ENCODE measurements around the gene TRABD2B. TPM values are rescaled to one million over a fixed set of nuclear protein-coding genes. Genes with fewer than 3 reads are reported as not detected.

TRABD2B gene
- total RNA-seq, 3 donors from 2014 or later (not counting 1 experiment from before 2014, with no cell fraction given) = not detected

DNA sequence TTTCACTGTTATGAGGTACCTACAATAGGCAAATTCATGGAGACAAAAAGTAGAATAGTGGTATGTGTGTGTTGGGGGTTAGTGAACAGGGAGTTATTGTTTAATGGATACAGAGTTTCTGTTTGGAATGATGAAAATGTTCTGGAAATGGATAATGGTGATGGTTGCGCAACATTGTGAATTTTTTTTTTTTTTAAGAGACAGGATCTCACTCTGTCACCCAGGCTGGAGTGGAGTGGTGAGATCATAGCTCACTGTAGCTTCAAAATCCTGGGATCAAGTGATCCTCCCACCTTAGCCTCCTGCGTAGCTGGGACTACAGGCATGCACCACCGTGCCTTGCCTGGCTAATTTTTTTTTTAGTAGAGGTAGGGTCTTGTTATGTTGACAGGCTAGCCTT is 34.5 kb upstream of the TRABD2B start:
- H3K4me1 Mint-ChIP-seq = no peaks in the 10 kb centered on the region
- H3K36me3 Mint-ChIP-seq = no peaks in the 10 kb centered on the region
- no peaks in the 10 kb centered on the region for H3K9me3 Mint-ChIP-seq
- H3K4me3 Mint-ChIP-seq = no peak overlapping the region
- TF ChIP-seq, protein P1, sequence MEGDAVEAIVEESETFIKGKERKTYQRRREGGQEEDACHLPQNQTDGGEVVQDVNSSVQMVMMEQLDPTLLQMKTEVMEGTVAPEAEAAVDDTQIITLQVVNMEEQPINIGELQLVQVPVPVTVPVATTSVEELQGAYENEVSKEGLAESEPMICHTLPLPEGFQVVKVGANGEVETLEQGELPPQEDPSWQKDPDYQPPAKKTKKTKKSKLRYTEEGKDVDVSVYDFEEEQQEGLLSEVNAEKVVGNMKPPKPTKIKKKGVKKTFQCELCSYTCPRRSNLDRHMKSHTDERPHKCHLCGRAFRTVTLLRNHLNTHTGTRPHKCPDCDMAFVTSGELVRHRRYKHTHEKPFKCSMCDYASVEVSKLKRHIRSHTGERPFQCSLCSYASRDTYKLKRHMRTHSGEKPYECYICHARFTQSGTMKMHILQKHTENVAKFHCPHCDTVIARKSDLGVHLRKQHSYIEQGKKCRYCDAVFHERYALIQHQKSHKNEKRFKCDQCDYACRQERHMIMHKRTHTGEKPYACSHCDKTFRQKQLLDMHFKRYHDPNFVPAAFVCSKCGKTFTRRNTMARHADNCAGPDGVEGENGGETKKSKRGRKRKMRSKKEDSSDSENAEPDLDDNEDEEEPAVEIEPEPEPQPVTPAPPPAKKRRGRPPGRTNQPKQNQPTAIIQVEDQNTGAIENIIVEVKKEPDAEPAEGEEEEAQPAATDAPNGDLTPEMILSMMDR (IDR thresholded peaks at IDR 0.05) = no peak
- peaks cover 12 to 16% of the 10 kb centered on the region in 2 donors for H3K27me3 Mint-ChIP-seq (ENCODE audit: low read depth in 2 of 2)
- Histone ChIP-seq H3K27me3 (ENCODE audit: control insufficient read depth, insufficient read depth, low read length) (no peaks in the 10 kb centered on the region), H3K4me3 (ENCODE audit: low read length) (no peak overlapping the region), H3K36me3 (ENCODE audit: control insufficient read depth, insufficient read depth, low read length) (no peaks in the 10 kb centered on the region), H3K27ac (ENCODE audit: low read length) (no peak overlapping the region), H3K9me3 (ENCODE audit: control insufficient read depth, insufficient read depth, low read length) (no peaks in the 10 kb centered on the region), H3K4me1 (ENCODE audit: control insufficient read depth, insufficient read depth, low read length) (no peaks in the 10 kb centered on the region)
- intact Hi-C loops (cut with micrococcal nuclease) = no loop called here
- 77% methylated on average over 3 of the region's 3 CpGs for WGBS (ENCODE audit: insufficient coverage)
- H3K27ac Mint-ChIP-seq = no peak overlapping the region
- ATAC-seq (no peak), DNase-seq (no peak)

DNA sequence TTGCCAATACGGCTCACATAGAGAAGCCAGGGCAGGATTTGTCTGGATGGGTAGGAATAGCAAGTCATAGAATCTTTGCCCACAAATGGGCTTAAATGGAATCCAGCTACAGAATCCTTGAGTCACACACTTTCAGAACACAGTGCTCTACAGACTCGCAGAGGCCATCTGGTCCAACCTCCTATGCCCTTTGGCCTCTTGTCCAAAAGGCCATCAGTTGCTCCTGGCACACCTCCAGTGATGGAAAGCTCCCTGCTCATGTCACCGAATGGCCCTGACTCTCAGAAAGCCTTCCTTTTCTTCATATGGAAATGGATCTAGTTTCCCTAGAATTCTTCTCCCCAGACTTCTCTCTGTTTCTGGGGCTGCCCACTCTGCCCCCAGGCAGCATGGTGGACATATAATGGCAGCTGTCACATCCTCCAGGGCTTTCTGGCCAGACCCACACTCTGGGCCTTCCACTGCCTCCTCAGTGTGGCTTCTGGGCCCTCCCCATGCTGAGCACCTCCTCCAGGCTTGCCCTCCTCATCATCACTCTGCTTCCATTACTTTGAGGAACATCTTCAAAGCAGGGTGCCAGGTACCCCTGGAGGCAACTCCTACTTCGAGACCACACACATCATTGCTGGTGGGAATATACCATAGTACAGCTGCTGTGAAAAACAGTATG is 33.6 kb upstream of the TRABD2B start:
- H3K4me3 Mint-ChIP-seq = no peak overlapping the region
- TF ChIP-seq, protein P1 (IDR thresholded peaks at IDR 0.05) = no peak
- H3K36me3 ChIP-seq (ENCODE audit: control insufficient read depth, insufficient read depth, low read length) = no peaks in the 10 kb centered on the region
- intact Hi-C loops (cut with micrococcal nuclease) = no loop called here
- WGBS (ENCODE audit: insufficient coverage) = 79% methylated on average over 4 of the region's 4 CpGs
- H3K27ac ChIP-seq (ENCODE audit: low read length) = no peak overlapping the region
- H3K9me3 Mint-ChIP-seq = no peaks in the 10 kb centered on the region
- H3K4me1 ChIP-seq (ENCODE audit: control insufficient read depth, insufficient read depth, low read length) = no peaks in the 10 kb centered on the region
- H3K4me3 ChIP-seq (ENCODE audit: low read length) = no peak overlapping the region
- no peaks in the 10 kb centered on the region for H3K36me3 Mint-ChIP-seq
- DNase-seq (no peak), ATAC-seq (no peak)
- no peak overlapping the region for H3K27ac Mint-ChIP-seq
- no peaks in the 10 kb centered on the region for H3K27me3 ChIP-seq (ENCODE audit: control insufficient read depth, insufficient read depth, low read length)
- H3K27me3 Mint-ChIP-seq (ENCODE audit: low read depth in 2 of 2) = peaks cover 8 to 12% of the 10 kb centered on the region in 2 donors
- no peaks in the 10 kb centered on the region for H3K4me1 Mint-ChIP-seq
- no peaks in the 10 kb centered on the region for H3K9me3 ChIP-seq (ENCODE audit: control insufficient read depth, insufficient read depth, low read length)

DNA sequence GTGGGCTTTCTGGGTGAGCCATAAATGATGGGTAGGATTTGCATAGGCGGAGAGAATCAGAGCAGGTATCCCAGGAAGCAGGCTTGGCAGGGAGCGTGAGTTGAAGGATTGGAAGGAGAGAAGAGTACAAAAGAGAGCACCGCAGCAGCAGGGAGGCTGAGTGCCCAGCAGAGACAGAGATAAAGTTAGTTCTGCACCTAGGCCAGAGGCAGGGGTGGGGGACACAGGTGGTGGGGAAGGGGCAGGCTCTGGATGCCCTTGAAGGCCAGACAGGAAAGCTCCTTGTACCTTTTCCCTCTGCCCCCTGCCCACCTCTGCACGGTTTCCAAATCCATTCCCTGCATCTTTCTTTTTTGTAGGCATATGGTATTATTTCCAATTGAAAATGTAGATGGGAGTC is 33.0 kb upstream of the TRABD2B start:
- WGBS (ENCODE audit: insufficient coverage) = 95% methylated on average over 3 of the region's 4 CpGs
- no peaks in the 10 kb centered on the region for H3K4me1 Mint-ChIP-seq

More for the DNA sequence above, 33.0 kb upstream of the TRABD2B start:
- no peaks in the 10 kb centered on the region for H3K36me3 Mint-ChIP-seq
- no peaks in the 10 kb centered on the region for H3K4me1 ChIP-seq (ENCODE audit: control insufficient read depth, insufficient read depth, low read length)
- TF ChIP-seq, protein P1 (IDR thresholded peaks at IDR 0.05) = no peak
- H3K9me3 Mint-ChIP-seq = no peaks in the 10 kb centered on the region
- intact Hi-C loops (cut with micrococcal nuclease) = no loop called here
- no peak overlapping the region for H3K4me3 ChIP-seq (ENCODE audit: low read length)
- no peak overlapping the region for H3K27ac ChIP-seq (ENCODE audit: low read length)
- H3K27me3 Mint-ChIP-seq (ENCODE audit: low read depth in 2 of 2) = peaks cover 5 to 12% of the 10 kb centered on the region in 2 donors
- no peak overlapping the region for H3K4me3 Mint-ChIP-seq
- H3K36me3 ChIP-seq (ENCODE audit: control insufficient read depth, insufficient read depth, low read length) = no peaks in the 10 kb centered on the region
- no peak for DNase-seq
- H3K27me3 ChIP-seq (ENCODE audit: control insufficient read depth, insufficient read depth, low read length) = no peaks in the 10 kb centered on the region
- H3K27ac Mint-ChIP-seq = no peak overlapping the region
- no peak for ATAC-seq
- no peaks in the 10 kb centered on the region for H3K9me3 ChIP-seq (ENCODE audit: control insufficient read depth, insufficient read depth, low read length)

Data from natural killer cell (primary cell).